ENCODE data around the gene GADD45G.

GADD45G gene

DNA sequence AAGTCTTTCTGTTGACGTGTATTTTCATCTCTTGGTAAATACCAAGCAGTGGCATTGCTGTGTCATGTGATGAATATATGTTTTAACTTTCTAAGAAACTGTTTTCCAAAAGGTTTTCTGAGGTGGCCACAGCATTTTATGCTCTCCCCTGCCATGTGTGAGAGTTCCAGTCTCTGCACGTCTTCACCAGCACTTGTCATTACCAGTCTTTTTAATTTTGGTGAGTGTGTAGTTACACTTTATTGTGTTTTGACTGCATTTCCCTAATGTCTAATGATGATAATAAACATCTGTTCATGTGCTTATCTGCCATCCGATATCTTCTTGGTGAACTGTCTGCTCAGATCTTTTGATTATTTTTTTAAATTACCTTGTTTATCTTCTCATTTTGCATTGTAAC, 27.4 kb upstream of the GADD45G start:
- in situ Hi-C loops (cut with MboI; ENCODE audit: low sequenced_read_pairs, unreplicated experiment), result no loop called here
- DNase-seq (ENCODE audit: low spot score), result no peak

GRCh38 chr9:89579741-89580385, 24.9 kb upstream of the GADD45G start:
- DNase-seq (ENCODE audit: low spot score), result no peak
- TF ChIP-seq, protein P1, sequence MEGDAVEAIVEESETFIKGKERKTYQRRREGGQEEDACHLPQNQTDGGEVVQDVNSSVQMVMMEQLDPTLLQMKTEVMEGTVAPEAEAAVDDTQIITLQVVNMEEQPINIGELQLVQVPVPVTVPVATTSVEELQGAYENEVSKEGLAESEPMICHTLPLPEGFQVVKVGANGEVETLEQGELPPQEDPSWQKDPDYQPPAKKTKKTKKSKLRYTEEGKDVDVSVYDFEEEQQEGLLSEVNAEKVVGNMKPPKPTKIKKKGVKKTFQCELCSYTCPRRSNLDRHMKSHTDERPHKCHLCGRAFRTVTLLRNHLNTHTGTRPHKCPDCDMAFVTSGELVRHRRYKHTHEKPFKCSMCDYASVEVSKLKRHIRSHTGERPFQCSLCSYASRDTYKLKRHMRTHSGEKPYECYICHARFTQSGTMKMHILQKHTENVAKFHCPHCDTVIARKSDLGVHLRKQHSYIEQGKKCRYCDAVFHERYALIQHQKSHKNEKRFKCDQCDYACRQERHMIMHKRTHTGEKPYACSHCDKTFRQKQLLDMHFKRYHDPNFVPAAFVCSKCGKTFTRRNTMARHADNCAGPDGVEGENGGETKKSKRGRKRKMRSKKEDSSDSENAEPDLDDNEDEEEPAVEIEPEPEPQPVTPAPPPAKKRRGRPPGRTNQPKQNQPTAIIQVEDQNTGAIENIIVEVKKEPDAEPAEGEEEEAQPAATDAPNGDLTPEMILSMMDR (IDR thresholded peaks at IDR 0.05; ENCODE audit: borderline replicate concordance, control extremely low read depth, extremely low read depth, insufficient read depth, missing control alignments), result no peak
- in situ Hi-C loops (cut with MboI; ENCODE audit: low sequenced_read_pairs, unreplicated experiment), result no loop called here

More for the DNA sequence above, 27.4 kb upstream of the GADD45G start:
- TF ChIP-seq, protein P1 (IDR thresholded peaks at IDR 0.05; ENCODE audit: borderline replicate concordance, control extremely low read depth, extremely low read depth, insufficient read depth, missing control alignments), result no peak

DNA sequence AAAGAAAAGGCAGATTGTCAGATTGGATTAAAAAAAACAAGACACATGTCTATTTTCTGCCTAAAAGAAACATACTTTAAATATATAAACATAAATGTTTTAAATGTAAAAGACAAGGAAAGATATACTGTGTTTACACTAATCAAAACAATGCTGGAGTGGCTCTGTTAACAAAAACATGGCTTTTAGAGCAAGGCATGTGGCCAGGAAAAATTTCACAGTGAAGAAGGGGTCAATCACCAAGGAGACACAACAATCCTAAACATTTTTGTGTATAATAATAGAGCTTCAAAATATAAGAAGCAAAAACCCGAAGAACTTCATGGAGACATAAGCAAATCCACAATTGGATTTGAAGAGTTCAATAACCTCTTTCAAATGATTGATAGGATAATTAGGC, 18.5 kb upstream of the GADD45G start:
- in situ Hi-C loops (cut with MboI; ENCODE audit: low sequenced_read_pairs, unreplicated experiment), result no loop called here
- TF ChIP-seq, protein P1 (IDR thresholded peaks at IDR 0.05; ENCODE audit: borderline replicate concordance, control extremely low read depth, extremely low read depth, insufficient read depth, missing control alignments), result no peak
- DNase-seq (ENCODE audit: low spot score), result no peak

- DNase-seq (ENCODE audit: low spot score), result no peak
- TF ChIP-seq, protein P1 (IDR thresholded peaks at IDR 0.05; ENCODE audit: borderline replicate concordance, control extremely low read depth, extremely low read depth, insufficient read depth, missing control alignments), result no peak
- in situ Hi-C loops (cut with MboI; ENCODE audit: low sequenced_read_pairs, unreplicated experiment), result no loop called here
These were observed 16.4 kb upstream of the GADD45G start for GRCh38 chr9:89588271-89588879.

- in situ Hi-C loops (cut with MboI; ENCODE audit: low sequenced_read_pairs, unreplicated experiment), result no loop called here
- no peak for DNase-seq (ENCODE audit: low spot score)
- TF ChIP-seq, protein P1 (IDR thresholded peaks at IDR 0.05; ENCODE audit: borderline replicate concordance, control extremely low read depth, extremely low read depth, insufficient read depth, missing control alignments), result no peak
These were observed 14.4 kb upstream of the GADD45G start for GRCh38 chr9:89590415-89590814.

DNA sequence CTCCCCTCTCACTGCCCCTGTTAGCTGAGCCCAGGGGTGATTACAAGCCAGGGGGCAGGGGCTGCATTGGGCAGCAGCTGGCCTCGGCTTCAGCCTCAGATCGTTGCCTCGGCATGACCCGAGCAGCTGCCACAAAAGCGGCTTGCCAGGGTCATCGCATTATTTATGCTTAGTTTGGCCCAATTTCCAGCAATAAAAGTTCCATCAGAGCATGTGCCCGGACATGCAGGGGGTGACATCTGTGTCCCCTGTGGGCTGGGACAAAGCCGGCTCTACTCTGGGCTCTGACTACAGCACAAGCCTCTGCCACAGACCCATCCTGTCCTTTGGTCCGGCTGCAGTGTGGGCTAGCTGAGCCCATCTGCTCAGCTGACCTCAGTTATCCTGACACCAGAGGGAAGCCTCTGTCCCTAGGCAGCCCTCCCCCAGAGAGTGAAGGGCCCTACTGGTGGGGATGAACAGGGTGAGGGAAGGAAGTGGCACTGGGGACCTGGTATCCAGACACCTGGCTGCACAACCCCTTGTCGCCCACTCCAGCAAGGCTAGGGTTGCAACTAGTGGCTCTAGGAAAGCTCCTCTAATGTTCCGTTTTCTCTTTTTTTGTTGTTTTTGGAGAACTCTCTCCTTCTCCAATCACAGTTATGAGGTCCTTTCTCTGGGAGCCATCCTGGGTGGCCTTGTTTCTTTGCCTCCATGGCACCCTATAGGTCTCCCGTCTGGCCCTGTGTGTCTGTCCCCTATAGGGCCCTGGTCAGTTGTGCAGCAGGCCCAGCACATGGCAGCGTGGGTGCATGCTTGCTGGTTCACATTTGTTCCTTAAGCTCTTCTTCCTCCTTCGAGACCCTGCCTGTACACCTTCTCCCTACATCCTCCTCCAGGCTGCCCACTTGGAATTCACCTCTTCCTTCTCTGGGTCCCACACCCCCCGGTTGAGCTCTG, 13.3 kb upstream of the GADD45G start:
- in situ Hi-C loops (cut with MboI; ENCODE audit: low sequenced_read_pairs, unreplicated experiment), result no loop called here
- TF ChIP-seq, protein P1 (IDR thresholded peaks at IDR 0.05; ENCODE audit: borderline replicate concordance, control extremely low read depth, extremely low read depth, insufficient read depth, missing control alignments), result no peak
- DNase-seq (ENCODE audit: low spot score), result no peak

Data from GM13976 (cell line).